Upper lobe of left lung (tissue), 4 donors: ENCODE measurements around the gene UGT1A1.
"Not testable (repeated sequence)": the region's sequence is repeated elsewhere in the genome, so short reads cannot be mapped to it uniquely, and the experiment has no call there.

Experiments
- CTCF ChIP-seq, 6 experiments: fragments of 450-650 bp in 4 of 6; fragments of 200-600 bp in 2 of 6; sonication (generic) in 2 of 6; IDR thresholded peaks; one replicate each; pipeline ENCODE4 v1.5.1; 2016 to 2019; ENCODE audit warnings: antibody characterized with exemption in 6 of 6
- EP300 ChIP-seq, 4 donors: sonication (generic); formaldehyde crosslinking; IDR thresholded peaks; one replicate each; pipeline ENCODE4 v1.5.1; 2017; ENCODE audit warnings: antibody characterized with exemption in 4 of 4, control low read depth in 2 of 4

GRCh38 chr2:233750689-233751088 is 9.4 kb upstream of the UGT1A1 start:
- not testable (repeated sequence) for TF ChIP-seq CTCF, EP300 (IDR thresholded peaks at IDR 0.05)
